K562 (cell line): ENCODE data around the gene GPHN. TPM values are rescaled to one million over a fixed set of nuclear protein-coding genes. Genes with fewer than 3 reads are reported as not detected.

ENCODE experiments used
- ATAC-seq: fragments of 200-7000 bp; cut with Tn5 transposase; 3 replicates; pipeline ENCODE4 v1.9.1; 2020; ENCODE audit warnings: moderate library complexity
- BruUV-seq: library from RNA; stranded (reverse); fragments of 400-500 nt; replicated peaks from 2 replicates; lab custom pipeline; 2021; lab: Mats Ljungman, UMichigan
- CTCF ChIA-PET: fragments of 300-600 bp; formaldehyde crosslinking; extraction: SDS; loops from one replicate; lab custom pipeline; 2021; ENCODE audit warnings: low intra/inter-chr PET ratio; lab: Yijun Ruan, JAX
- POLR2A ChIA-PET: fragments of 300-600, 350-650 bp; sonication (Branson Sonifier 250); formaldehyde crosslinking; extraction: SDS; loops from one replicate; lab custom pipeline; 2021; ENCODE audit warnings: antibody characterized with exemption, inconsistent platforms; lab: Yijun Ruan, JAX
- DNase-seq, 4 experiments: peaks; one replicate each; pipeline versions ENCODE4 v3.0.0 to v3.0.0-alpha.2; 2011 to 2018; ENCODE audit warnings: low spot score in 3 of 4, mixed read lengths in 3 of 4; ENCODE audit errors: extremely low read depth in 1 of 4
- FAIRE-seq: peaks from 2 replicates; lab custom pipeline; 2011; peaks lifted over from hg19 to GRCh38; lab: Jason Lieb, UNC
- H2AFZ ChIP-seq: 2 replicates; pipeline ENCODE4 v1.6.0; 2011; ENCODE audit warnings: low read depth, low read length, control low read depth, inconsistent platforms
- H3K27ac ChIP-seq: fragments of 200-600 bp; 3 replicates; pipeline ENCODE4 v1.8.0; 2011; ENCODE audit warnings: low read depth, mild to moderate bottlenecking, control low read depth, inconsistent platforms, low read length, moderate library complexity, mixed read lengths; ENCODE audit errors: extremely low read depth
- H3K27me3 ChIP-seq, 2 experiments: fragments of 300-600 bp in 1 of 2; 2 replicates in 1 of 2; 3 replicates in 1 of 2; pipeline versions ENCODE4 v1.6.0 to v1.8.0; 2011; ENCODE audit warnings: inconsistent platforms in 2 of 2, low read length in 2 of 2, mild to moderate bottlenecking in 1 of 2, mixed read lengths in 1 of 2, moderate library complexity in 1 of 2; ENCODE audit not compliant: control insufficient read depth in 2 of 2, insufficient read depth in 2 of 2
- H3K36me3 ChIP-seq: fragments of 300-600 bp; 3 replicates; pipeline ENCODE4 v1.8.0; 2011; ENCODE audit warnings: mild to moderate bottlenecking, low read length, inconsistent platforms; ENCODE audit not compliant: control insufficient read depth, insufficient read depth
- H3K4me1 ChIP-seq, 2 experiments: fragments of 200-600 bp in 1 of 2; replicated peaks in 1 of 2; 2 replicates in 1 of 2; 3 replicates in 1 of 2; pipeline versions ENCODE4 v1.5.1 to v1.8.0; 2011; ENCODE audit warnings: inconsistent platforms in 2 of 2, low read length in 2 of 2, mild to moderate bottlenecking in 1 of 2, mixed read lengths in 1 of 2, moderate library complexity in 1 of 2; ENCODE audit not compliant: control insufficient read depth in 2 of 2, insufficient read depth in 2 of 2
- H3K4me2 ChIP-seq: 2 replicates; pipeline ENCODE4 v1.6.1; 2011; ENCODE audit warnings: low read length, control low read depth, inconsistent platforms, mixed read lengths; ENCODE audit not compliant: insufficient read depth
- H3K4me3 ChIP-seq: fragments of 200-600 bp; sonication (generic), shearing (Covaris generic); 2 replicates; pipeline ENCODE4 v1.5.1; 2016; ENCODE audit warnings: control low read depth, inconsistent platforms
- H3K79me2 ChIP-seq: fragments of 200-600 bp; 3 replicates; pipeline ENCODE4 v1.8.0; 2011; ENCODE audit warnings: low read length, inconsistent platforms; ENCODE audit not compliant: control insufficient read depth, insufficient read depth
- H3K9ac ChIP-seq, 2 experiments: 2 replicates each; pipeline versions ENCODE4 v1.6.0 to v1.6.1; 2011; ENCODE audit warnings: low read depth in 2 of 2, low read length in 2 of 2, control low read depth in 1 of 2, inconsistent platforms in 1 of 2, mild to moderate bottlenecking in 1 of 2, mixed read lengths in 1 of 2; ENCODE audit not compliant: insufficient read depth in 1 of 2
- H3K9me1 ChIP-seq: one replicate; pipeline ENCODE4 v1.6.0; 2011; ENCODE audit warnings: inconsistent platforms, mild to moderate bottlenecking, low read length, moderate library complexity; ENCODE audit not compliant: control insufficient read depth, insufficient read depth
- H3K9me3 ChIP-seq: replicated peaks from 2 replicates; pipeline ENCODE4 v1.5.1; 2011; ENCODE audit warnings: low read depth, low read length, inconsistent platforms; ENCODE audit not compliant: control insufficient read depth, insufficient read depth
- H4K20me1 ChIP-seq: replicated peaks from 2 replicates; pipeline ENCODE4 v1.6.1; 2011; ENCODE audit warnings: low read length, inconsistent platforms, mixed read lengths; ENCODE audit not compliant: control insufficient read depth, insufficient read depth
- CHAMP1 ChIP-seq: fragments of 450-650 bp; IDR thresholded peaks from 2 replicates; pipeline ENCODE4 v1.6.1; 2016; ENCODE audit warnings: mild to moderate bottlenecking
- ETS1 ChIP-seq: conservative IDR thresholded peaks from 2 replicates; pipeline ENCODE4 v1.6.1; 2011; ENCODE audit warnings: low read depth, mild to moderate bottlenecking, low read length; ENCODE audit not compliant: control insufficient read depth
- RBM22 ChIP-seq: fragments of 200-400 bp; formaldehyde crosslinking; IDR thresholded peaks from 2 replicates; pipeline ENCODE4 v1.6.1; 2018; ENCODE audit warnings: low read length, low read depth; ENCODE audit not compliant: poor library complexity, severe bottlenecking
- TAL1 ChIP-seq: fragments of 450-650 bp; IDR thresholded peaks from 2 replicates; pipeline ENCODE4 v1.6.1; 2016; ENCODE audit warnings: mild to moderate bottlenecking
- ZNF184 ChIP-seq: sonication (generic); formaldehyde crosslinking; IDR thresholded peaks from 2 replicates; pipeline ENCODE4 v1.5.0; 2020; ENCODE audit warnings: missing genetic modification reagents
- ZNF212 ChIP-seq: fragments of 450-650 bp; formaldehyde crosslinking; IDR thresholded peaks from 2 replicates; pipeline ENCODE4 v1.4.0; 2020; ENCODE audit warnings: mild to moderate bottlenecking
- ZNF41 ChIP-seq: fragments of 250-450 bp; sonication (Bioruptor Pico); conservative IDR thresholded peaks from 2 replicates; pipeline ENCODE4 v1.4.0; 2020; ENCODE audit warnings: mild to moderate bottlenecking
- ZNF592 ChIP-seq: fragments of 450-650 bp; IDR thresholded peaks from 2 replicates; pipeline ENCODE4 v1.6.1; 2017; ENCODE audit warnings: antibody characterized with exemption, mild to moderate bottlenecking
- WGBS: fragments of 100-300 bp; shearing (Covaris generic); methylation state at CpG from one replicate; pipeline ENCODE4 v1.1.6; 2016; ENCODE audit warnings: low coverage, mixed read lengths; ENCODE audit not compliant: insufficient coverage; ENCODE audit errors: missing lambda C conversion rate; 5-methylcytosine and 5-hydroxymethylcytosine counted together
- in situ Hi-C: fragments of 300-500 bp; cut with MboI; formaldehyde crosslinking; loops from 4 replicates; pipeline ENCODE4 v1.15.0; 2018; ENCODE audit warnings: inconsistent platforms, mixed read lengths
- intact Hi-C: fragments of 100-400 bp; cut with micrococcal nuclease; formaldehyde crosslinking; loops from 2 replicates; pipeline ENCODE4 v1.14.2; 2022
- polyA plus RNA-seq, 8 experiments: library from polyadenylated mRNA; depleted of rRNA in 4 of 8; stranded (reverse) in 5 of 8; unstranded in 3 of 8; fragments of >200 nt; fragmentation: Nextera tagmentation in 2 of 8; fragmentation: Illumina TruSeq in 1 of 8; extraction: Ambion mirVana in 2 of 8; extraction: Trizol in 1 of 8; gene quantifications; 2 replicates each; pipeline versions ENCODE4 v1.2.1 to v1.2.3, GENCODE V29; 2011 to 2014; ENCODE audit warnings: inconsistent platforms in 1 of 8, missing spikeins in 1 of 8
- total RNA-seq, 7 experiments: library from RNA; depleted of rRNA in 6 of 7; stranded (reverse); fragments of >200 nt in 6 of 7; fragmentation: Illumina TruSeq in 2 of 7; extraction: Trizol in 2 of 7; gene quantifications; 2 replicates each; pipeline versions ENCODE4 v1.2.1 to v1.2.3, GENCODE V29; 2011 to 2021; ENCODE audit warnings: low replicate concordance in 1 of 7

GPHN gene
- total and polyA plus RNA-seq, 9 of the 15 experiments (the other 6 are each of a cell fraction or from before 2014, with no cell fraction given) = 5.9 to 16.0 (median 11.4) TPM

- no peak for TF ChIP-seq ETS1
Observed at GRCh38 chr14:67111022-67111421, 603.1 kb downstream of the GPHN start (continued).

- no peak for ATAC-seq
- FAIRE-seq = no peak
- Histone ChIP-seq H3K79me2 (no peaks in the 10 kb centered on the region), H2AFZ (no peak overlapping the region), H3K9me3 (no peaks in the 10 kb centered on the region), H3K36me3 (no peaks in the 10 kb centered on the region), H4K20me1 (no peaks in the 10 kb centered on the region), H3K27ac (no peak overlapping the region), H3K9me1 (no peaks in the 10 kb centered on the region), H3K27me3 (no peaks in the 10 kb centered on the region), H3K4me1 (no peaks in the 10 kb centered on the region), H3K4me3 (no peak overlapping the region), H3K4me2 (no peak overlapping the region), H3K9ac (no peak overlapping the region)
- in situ Hi-C loops = loop anchor here (25.0 kb wide), 2 partner anchors 475 to 750 kb away; no protein-coding TSS in a partner anchor
- ChIA-PET POLR2A (no interaction called here), CTCF (no interaction called here)
- intact Hi-C loops = no loop called here
- no TSS peak for BruUV-seq
- WGBS = 37% methylated on average over 2 of the region's 2 CpGs
- DNase-seq = no peak
- TF ChIP-seq ZNF592 (no peak), ZNF41 (CRISPR knock-in tag) (no peak), ZNF212 (CRISPR knock-in tag) (no peak), TAL1 (no peak), CHAMP1 (no peak), ZNF184 (CRISPR knock-in tag) (no peak), RBM22 (no peak)
Observed at GRCh38 chr14:67112344-67112743, 604.4 kb downstream of the GPHN start.
